Ramos (cell line): ENCODE results near the gene CHI3L2.

Source experiments
- in situ Hi-C: fragments of 300-500 bp; cut with MboI; formaldehyde crosslinking; loops from one replicate; pipeline ENCODE4 v1.14.3; 2022; ENCODE audit warnings: low sequenced_read_pairs; ENCODE audit not compliant: unreplicated experiment

Gene CHI3L2

DNA sequence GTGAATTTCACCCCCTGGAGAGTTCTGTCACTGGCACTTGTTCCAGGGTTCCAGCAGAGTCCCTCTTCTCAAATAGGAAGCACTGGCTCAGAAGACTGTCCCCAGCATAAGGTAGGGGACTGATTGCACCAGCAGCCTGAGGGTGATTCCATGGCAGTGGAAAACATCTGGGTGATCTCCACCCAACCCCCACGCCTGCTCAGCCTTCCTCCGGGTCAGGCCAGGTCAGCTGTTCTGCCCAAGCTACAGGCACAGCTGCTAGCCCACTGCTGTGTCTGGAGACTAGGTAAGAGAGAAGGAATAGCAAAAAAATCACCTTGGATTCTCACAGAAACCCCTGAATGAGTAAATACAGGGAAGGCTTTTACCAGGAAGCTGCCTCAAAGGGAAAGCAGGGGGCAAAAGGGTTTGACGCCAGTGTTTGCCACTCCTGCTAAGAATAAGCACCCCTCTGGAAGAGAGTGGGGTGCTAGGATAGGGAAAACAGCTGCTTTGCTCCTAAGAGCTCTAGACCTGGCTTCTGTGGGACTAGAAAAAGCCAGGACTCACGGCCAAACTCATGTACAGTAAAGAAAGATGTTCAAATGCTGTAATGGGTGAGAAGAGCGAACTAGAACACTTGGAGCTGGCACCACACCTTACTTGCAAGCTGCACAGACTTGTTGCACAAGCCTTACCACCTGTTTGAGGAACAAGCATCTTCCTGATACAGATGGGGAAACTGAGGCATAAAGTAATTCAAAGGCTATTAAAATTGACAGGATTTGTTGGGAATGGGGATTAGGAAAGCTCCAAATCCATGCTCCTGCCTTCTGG lies 26.0 kb upstream of the CHI3L2 start:
- in situ Hi-C loops = loop anchor here (25.0 kb wide), 1 partner anchor 411 kb away; the partner anchor contains the start of gene RAP1A

DNA sequence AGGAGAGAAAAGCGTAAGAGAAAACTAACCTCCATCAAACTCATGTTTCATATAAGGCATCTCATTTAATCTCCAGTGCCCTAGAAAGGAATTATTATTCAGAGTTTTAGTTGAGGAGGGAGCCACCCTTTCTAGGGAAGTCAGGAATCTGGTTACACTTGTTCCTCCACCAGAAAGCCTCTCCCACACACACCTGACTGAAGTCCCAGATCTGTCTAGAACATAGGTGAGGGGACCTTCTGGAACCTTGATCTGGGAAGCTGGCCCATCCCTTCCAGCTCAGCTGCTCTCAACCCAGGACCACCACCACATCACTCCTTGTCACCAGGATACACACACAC lies 25.2 kb upstream of the CHI3L2 start:
- in situ Hi-C loops = loop anchor here (25.0 kb wide), 1 partner anchor 410 kb away; the partner anchor contains the start of gene RAP1A

DNA sequence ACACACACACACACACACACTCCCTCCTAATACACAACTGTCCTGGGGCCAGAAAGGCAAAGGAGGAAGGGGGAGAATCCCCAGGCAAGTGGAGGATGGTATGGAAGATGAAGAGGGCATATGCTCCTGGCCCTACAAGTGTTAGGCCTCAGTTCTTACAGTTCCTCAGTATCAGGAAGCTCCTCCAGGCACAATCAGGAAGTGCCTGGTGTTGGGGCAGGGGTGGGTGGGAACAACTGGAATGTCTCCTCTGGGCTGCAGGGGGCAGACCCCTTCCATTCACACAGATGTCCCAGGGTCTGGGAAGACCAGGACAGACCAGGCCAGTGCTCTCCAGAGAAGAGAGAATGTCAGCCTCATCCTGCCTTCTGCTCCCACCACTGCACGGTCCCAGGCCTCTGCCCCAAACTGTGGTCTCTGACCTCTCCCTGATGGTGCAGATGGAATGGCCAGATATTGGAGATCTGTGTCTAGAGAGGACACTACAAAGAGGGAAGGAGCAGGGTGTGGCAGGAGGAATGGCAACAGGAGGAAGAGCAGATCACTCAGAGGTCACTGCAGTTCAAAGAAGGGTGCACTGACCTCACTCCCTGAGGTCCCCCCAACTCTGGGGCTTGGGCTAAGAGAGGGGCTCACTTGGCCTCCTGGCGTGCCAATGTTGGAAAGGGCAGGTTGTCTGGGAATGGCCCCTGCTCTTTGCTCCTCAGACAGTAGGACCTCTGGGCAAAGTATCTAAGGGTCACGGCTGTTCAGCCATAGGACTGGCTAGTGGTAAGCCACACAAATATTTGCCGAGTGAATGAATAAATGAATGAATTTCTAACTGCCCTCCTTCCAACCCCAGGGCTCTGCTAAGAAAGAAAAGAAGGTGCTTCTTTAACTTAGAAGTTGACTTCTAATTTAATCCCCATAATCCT lies 24.5 kb upstream of the CHI3L2 start:
- in situ Hi-C loops = loop anchor here (25.0 kb wide), 1 partner anchor 409 kb away; the partner anchor contains the start of gene RAP1A

DNA sequence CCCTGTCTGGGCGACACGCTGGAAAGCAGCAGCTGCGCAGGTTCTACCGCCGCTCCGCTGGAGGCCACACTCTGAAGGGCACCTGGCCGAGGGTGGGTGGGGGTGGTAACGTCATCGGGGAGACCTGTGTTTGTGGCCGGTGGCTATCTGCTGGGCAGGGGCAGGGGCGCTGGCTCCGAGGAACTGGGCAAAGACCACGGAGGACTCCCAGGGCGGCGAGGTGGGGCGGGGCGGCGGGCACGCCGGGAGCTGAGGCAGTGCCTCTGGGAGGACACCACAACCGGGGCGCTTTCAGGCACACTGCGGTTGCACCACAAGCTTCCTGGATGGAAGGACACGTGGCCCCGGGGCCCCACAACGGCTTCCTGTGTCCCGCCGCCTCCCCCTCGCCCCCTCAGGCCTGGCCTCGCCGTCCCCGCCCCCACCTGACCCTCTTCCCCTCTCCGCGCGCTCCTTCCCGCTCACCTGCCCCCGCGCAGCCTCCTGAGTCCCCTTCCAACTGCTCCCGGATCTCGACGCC lies 23.8 kb upstream of the CHI3L2 start:
- in situ Hi-C loops = loop anchor here (25.0 kb wide), 1 partner anchor 409 kb away; the partner anchor contains the start of gene RAP1A

DNA sequence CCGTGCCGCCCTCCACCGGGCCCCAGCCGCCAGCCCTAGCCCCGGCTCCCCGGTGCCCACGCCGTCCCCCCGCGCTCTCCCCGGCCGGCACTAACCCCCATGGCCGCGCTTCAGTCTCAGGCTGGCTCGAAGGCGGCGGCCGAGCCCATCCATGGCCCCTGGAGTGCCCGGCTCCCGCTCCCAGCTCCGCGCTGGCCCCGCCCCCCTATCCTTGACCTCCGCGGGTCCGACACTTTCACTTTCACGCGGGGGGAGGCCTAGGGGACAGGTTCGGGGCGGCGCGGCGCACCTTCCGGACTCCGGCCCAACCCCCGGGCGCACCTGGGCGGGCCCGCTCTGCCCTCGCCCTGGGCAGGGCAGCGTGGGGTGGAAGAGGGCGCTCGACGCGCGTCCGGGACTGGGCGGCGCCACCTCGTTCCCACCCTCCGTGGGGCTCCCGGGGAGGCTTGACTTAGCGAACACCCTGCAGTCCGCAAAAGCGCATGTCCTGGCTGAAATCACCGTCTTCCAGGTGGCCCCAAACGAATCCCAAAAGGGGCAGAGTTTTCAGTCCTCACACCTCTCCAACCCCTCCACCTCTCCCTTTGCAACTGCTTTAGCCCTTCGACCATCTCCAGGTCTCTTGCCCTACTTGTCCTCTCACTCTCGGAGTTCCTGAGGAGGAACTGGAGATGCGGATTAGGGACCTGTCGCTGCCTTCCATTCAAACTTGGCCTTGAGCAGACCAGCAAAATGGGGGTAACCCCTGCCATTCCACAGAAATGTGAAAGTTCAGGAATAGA lies 23.1 kb upstream of the CHI3L2 start:
- in situ Hi-C loops = loop anchor here (25.0 kb wide), 1 partner anchor 408 kb away; the partner anchor contains the start of gene RAP1A

DNA sequence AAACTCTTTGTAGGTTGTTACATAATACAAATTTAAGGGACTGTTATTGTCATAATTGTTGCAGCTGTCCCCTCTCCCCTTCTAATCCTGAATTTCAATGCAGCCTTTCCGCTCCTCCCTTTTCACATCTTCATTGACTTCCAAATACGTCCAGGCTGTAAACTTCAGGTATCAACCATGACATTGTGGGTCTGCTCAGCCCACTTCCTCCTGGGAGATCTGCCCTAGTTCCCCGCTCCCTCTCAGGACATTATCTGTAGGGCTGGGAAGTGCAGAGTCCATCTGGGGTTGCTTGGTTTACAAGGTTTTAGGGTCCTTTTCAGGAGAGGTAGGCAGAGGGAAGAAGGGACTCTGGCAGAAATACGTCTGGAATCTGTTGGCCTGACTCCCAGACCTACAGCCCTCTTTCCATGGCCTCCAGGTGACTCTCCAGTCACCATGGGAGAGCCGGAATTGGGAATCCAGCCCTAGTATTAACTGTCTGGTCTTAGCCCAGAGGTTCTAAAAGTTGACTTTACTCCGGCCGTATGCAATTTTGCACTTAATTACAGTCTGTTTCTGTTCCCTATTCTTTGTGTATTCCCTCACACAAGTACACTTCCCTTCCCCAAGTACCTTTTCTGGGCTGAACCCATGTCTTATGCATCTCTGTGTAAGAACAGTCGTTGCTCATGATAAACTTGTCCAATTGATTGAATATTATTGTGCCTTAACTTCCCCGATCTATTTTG lies 22.4 kb upstream of the CHI3L2 start:
- in situ Hi-C loops = loop anchor here (25.0 kb wide), 1 partner anchor 407 kb away; the partner anchor contains the start of gene RAP1A

DNA sequence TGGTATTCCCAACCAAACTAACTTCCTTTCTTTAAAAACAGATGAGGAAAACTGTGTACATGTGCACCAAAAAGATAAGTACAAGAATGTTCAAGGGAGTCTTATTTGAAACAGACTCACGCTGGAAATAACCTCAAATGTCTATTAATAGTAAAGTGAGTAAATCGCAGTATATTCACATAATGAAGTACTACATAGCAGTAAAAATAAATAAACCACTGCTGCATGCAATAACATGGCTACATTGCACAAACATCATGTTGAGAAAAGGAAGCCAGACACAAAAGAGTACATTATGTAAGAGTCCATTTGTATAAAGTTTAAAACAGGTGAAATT lies 21.8 kb upstream of the CHI3L2 start:
- in situ Hi-C loops = loop anchor here (25.0 kb wide), 1 partner anchor 407 kb away; the partner anchor contains the start of gene RAP1A

DNA sequence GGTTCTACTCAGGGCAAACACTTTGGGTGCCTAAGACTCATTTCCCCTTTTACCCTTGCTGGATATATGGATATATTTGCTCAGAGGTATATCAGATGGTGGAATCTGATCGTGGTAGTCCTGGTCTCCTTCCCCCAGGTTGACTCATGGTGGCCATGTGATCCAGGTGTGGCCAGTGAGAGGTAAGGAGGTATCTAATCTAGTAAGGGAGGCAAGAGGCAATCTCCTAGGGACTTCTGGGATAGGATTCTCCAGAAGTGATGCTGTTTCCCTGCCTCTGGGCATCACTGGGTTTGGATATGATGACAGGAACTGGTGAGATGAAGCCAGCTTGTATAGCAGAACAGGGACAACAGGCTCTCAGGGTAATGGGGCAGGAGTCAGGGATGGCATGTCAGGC lies 18.6 kb upstream of the CHI3L2 start:
- in situ Hi-C loops = loop anchor here (25.0 kb wide), 1 partner anchor 403 kb away; the partner anchor contains the start of gene RAP1A

DNA sequence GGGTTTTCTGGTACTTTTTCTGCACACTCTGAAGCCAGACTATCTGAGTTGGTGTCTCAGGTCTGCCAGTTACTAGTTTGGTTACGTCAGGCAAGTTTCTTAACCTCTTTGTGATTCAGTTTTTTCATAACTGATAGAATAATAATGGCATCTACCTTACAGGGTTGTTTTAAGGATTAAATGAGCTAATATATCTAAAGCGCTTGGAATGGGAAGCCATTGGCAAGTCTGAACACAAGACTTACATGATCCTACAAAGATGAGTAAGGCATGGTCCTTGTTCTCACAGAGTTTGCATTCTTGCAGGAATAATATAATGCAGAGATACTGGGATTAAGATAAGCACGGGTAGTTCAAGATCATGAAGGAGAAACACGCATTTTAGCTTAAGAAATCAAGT lies 17.9 kb upstream of the CHI3L2 start:
- in situ Hi-C loops = loop anchor here (10.0 to 25.0 kb wide), 2 partner anchors 335 to 403 kb away; partner anchors contain the start of genes CD53 and RAP1A

DNA sequence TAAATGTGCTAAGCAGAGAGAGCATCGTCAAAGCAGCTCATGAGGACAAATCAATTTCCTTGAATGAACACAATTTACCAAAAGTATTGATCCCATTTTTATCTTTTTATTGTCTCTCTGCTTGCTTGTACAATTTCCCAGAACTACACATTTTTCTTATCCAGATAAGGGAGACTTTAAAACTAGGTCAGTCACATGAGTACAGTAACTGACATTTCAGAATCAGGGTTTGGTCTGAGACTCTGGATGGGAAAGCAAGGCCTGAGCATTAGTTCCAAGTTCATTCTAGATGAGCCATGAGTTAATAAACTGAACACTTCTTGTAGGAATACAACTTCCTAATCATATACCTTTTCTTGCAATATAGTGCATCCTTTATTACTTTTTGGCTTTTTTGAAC lies 15.6 kb upstream of the CHI3L2 start:
- in situ Hi-C loops = loop anchor here (10.0 to 25.0 kb wide), 2 partner anchors 337 to 400 kb away; partner anchors contain the start of genes CD53 and RAP1A

DNA sequence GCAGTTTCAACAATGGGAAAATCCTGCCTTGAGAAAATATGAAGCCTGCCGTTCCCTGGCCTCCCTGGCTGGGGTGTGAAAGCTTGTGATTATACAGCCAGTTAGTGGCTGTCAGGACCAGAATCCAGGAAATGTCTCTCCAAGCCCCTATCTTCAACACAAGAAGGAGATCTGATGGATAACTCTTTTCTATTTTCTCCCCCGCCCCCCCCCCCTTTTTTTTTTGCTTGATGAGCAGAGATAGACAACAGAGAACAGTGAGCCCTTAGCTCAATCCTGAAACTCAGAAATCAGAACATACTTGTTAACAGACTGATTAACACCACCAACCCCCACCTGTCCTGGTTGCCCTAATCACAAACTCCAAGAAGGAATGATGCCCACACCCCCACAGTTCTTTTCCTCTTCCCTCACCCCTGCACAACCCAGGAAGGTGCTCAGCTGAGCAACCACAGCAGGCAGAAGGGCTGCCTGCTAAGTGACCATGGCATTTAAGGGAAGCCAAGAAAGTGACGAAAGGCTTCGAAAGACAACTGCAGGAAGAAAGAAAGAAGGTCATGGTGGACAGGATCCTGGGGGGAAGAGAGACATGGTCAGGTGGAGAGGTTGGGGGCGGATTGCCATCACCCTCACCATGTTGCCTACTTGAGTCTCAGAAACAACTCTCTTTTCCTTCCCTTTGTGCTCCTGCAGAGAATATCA lies 14.7 kb upstream of the CHI3L2 start:
- in situ Hi-C loops = loop anchor here (10.0 to 25.0 kb wide), 2 partner anchors 338 to 400 kb away; partner anchors contain the start of genes CD53 and RAP1A

DNA sequence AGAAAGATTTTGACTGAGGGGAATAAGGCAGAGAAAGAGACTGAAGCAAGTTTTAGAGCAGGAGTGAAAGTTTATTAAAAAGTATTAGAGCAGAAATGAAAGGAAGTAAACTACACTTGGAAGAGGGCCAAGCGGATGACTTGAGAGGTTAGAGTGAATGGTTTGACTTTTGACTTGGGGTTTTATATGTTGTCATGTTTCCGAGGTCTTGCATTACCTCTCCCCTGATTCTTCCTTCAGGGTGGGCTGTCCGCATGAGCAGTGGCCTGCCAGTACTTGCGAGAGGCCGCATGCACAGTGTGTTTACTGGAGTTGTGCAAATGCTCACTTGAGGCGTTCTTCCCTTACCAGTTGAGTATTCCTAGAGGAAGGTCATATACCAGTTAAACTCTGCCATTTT lies 14.1 kb upstream of the CHI3L2 start:
- in situ Hi-C loops = loop anchor here (10.0 to 25.0 kb wide), 2 partner anchors 339 to 399 kb away; partner anchors contain the start of genes CD53 and RAP1A

DNA sequence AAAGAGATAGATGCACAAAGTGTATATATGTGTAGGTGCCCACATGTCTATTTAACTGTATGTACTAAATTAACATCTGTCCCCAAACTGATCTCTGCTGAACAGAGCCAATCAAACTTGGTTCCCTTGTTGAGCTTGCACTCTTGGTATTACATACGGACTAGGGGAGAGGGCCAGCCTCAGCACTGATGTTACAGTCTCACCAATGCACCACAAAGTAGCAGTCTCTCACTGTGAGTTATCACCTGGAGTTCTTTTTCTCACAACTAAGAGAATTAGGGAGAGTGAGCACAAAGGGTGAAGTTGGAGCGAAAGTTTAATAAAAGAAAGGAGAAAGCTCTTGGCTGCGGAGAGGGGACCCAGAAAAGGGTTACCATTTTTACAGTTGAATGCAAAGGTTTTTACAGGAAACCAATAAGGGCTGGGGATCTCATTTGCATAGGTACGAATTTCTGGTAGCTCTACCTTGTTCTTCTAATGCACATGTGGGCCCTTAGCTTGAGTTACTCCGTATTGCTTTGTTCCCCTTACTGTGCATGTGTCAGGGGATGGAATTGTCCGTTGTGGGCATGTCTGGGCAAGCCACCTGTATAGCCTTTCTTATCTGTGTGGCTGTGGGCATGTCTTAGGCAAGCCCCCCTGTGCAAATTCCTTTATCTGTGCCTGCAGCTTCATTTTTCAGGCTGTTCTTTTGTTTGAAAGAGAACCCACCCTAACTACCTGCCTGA lies 13.3 kb upstream of the CHI3L2 start:
- in situ Hi-C loops = loop anchor here (10.0 to 25.0 kb wide), 2 partner anchors 339 to 398 kb away; partner anchors contain the start of genes CD53 and RAP1A

DNA sequence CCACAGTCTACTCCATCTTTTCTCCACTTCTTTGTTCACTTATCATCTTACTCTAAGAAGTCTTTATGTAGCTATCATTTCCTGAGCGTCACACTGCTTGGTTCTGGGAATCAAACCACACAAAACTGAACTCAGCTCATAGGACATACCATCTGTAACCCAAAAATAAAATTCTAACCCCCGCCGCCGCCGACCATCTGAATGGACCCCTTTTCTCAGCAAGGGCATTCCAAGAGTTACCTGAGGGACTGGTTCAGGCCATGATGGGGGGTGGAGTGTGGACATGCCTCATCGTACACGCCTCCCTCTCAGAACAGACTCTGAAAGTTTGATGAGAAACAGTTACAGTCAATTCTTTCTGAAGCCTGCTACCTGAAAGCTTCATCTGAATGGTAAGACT lies 12.6 kb upstream of the CHI3L2 start:
- in situ Hi-C loops = loop anchor here (10.0 to 25.0 kb wide), 2 partner anchors 340 to 397 kb away; partner anchors contain the start of genes CD53 and RAP1A

DNA sequence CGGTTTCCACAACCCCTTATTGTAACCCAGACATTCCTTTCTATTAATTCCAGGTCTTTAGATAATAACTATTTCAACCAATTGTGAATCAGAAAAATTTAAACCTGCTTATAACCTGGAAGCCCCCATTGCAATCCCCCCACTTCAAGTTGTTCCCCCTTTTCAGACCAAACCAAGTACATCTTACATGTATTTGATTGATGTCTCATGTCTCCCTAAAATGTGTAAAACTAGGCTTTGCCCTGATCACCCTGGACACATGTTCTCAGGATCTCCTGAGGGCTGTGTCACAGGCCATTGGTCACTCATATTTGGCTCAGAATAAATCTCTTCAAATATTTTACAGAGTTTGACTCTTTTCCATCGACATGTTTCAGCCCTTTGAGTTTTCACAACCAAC lies 12.2 kb upstream of the CHI3L2 start:
- in situ Hi-C loops = loop anchor here (10.0 to 25.0 kb wide), 2 partner anchors 340 to 397 kb away; partner anchors contain the start of genes CD53 and RAP1A

DNA sequence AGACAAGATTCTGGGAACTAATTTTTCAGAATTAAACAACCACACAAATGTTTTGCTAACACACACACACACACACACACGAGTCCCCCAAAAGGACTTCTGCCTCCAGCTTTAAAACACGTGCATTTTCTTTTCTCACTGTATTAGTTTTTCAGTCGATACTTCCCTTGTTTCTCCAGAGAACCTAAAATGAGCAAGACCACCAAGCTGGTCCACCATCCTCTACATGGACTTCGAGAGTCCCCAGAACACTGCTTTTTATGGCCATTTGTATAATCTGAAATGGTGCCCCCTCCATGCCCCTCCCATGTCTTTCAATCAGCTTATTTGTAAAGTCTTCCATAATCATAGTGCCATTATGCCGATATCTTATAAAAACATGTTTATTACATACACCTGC lies 10.8 kb upstream of the CHI3L2 start:
- in situ Hi-C loops = loop anchor here (10.0 to 25.0 kb wide), 2 partner anchors 342 to 396 kb away; partner anchors contain the start of genes CD53 and RAP1A
